Endothelial cell of umbilical vein (primary cell): ENCODE results near the gene RPL41. TPM values are rescaled to one million over a fixed set of nuclear protein-coding genes. Genes with fewer than 3 reads are reported as not detected.

Source experiments
- BruUV-seq: library from RNA; stranded (reverse); fragments of 400-500 nt; replicated peaks from 2 replicates; lab custom pipeline; 2021; lab: Mats Ljungman, UMichigan
- CTCF ChIA-PET: fragments of 300-600, 350-600 bp; sonication (Branson Sonifier 250); formaldehyde crosslinking; loops from one replicate; lab custom pipeline; 2021; ENCODE audit warnings: antibody characterized with exemption, inconsistent platforms; lab: Charles Lee
- POLR2A ChIA-PET: fragments of 300-600, 350-600 bp; sonication (Branson Sonifier 250); formaldehyde crosslinking; loops from one replicate; lab custom pipeline; 2021; ENCODE audit warnings: antibody characterized with exemption, inconsistent platforms; lab: Charles Lee
- DNase-seq: peaks from one replicate; pipeline ENCODE4 v3.0.0-alpha.2; 2011; ENCODE audit warnings: low read depth, low spot score
- FAIRE-seq: peaks from 2 replicates; lab custom pipeline; 2011; peaks lifted over from hg19 to GRCh38; lab: Jason Lieb, UNC
- H2AFZ ChIP-seq: 2 replicates; pipeline ENCODE4 v1.6.0; 2012; ENCODE audit warnings: low read depth, low read length, control low read depth, inconsistent platforms
- H3K27ac ChIP-seq: 2 replicates; pipeline ENCODE4 v1.5.1; 2011; ENCODE audit warnings: low read depth, mild to moderate bottlenecking, control low read depth, low read length, moderate library complexity; ENCODE audit not compliant: insufficient read depth
- H3K27me3 ChIP-seq, 2 experiments: 2 replicates each; pipeline versions ENCODE4 v1.6.0 to v1.6.1; 2011; ENCODE audit warnings: low read length in 2 of 2, mixed read lengths in 1 of 2; ENCODE audit not compliant: control insufficient read depth in 2 of 2, insufficient read depth in 2 of 2
- H3K36me3 ChIP-seq, 2 experiments: 2 replicates in 1 of 2; 3 replicates in 1 of 2; pipeline ENCODE4 v1.5.1; 2011; ENCODE audit warnings: low read length in 2 of 2, mild to moderate bottlenecking in 1 of 2, moderate library complexity in 1 of 2; ENCODE audit not compliant: control insufficient read depth in 2 of 2, insufficient read depth in 2 of 2; ENCODE audit errors: extremely low read depth in 1 of 2
- H3K4me1 ChIP-seq: 3 replicates; pipeline ENCODE4 v1.5.1; 2011; ENCODE audit warnings: mild to moderate bottlenecking, low read length; ENCODE audit not compliant: control insufficient read depth, insufficient read depth; ENCODE audit errors: extremely low read depth
- H3K4me2 ChIP-seq: 2 replicates; pipeline ENCODE4 v1.6.1; 2011; ENCODE audit warnings: low read length, control low read depth, mixed read lengths; ENCODE audit not compliant: insufficient read depth
- H3K4me3 ChIP-seq, 3 experiments: fragments of 200-600 bp in 1 of 3; sonication (generic), shearing (Covaris generic) in 1 of 3; replicated peaks in 1 of 3; 2 replicates each; pipeline ENCODE4 v1.5.1; 2011 to 2016; ENCODE audit warnings: control low read depth in 3 of 3, low read length in 3 of 3, mild to moderate bottlenecking in 2 of 3, inconsistent platforms in 1 of 3, low read depth in 1 of 3, moderate library complexity in 1 of 3; ENCODE audit not compliant: insufficient read depth in 1 of 3
- H3K79me2 ChIP-seq: 2 replicates; pipeline ENCODE4 v1.6.0; 2012; ENCODE audit warnings: low read length, inconsistent platforms; ENCODE audit not compliant: control insufficient read depth, insufficient read depth
- H3K9ac ChIP-seq: replicated peaks from 2 replicates; pipeline ENCODE3; 2011; ENCODE audit warnings: low read length, control low read depth; ENCODE audit not compliant: insufficient read depth; ENCODE audit errors: extremely low read depth
- H3K9me1 ChIP-seq: replicated peaks from 3 replicates; pipeline ENCODE4 v1.6.0; 2011; ENCODE audit warnings: mild to moderate bottlenecking, low read length; ENCODE audit not compliant: control insufficient read depth, insufficient read depth; ENCODE audit errors: extremely low read depth
- H3K9me3 ChIP-seq: replicated peaks from 2 replicates; pipeline ENCODE4 v1.5.1; 2012; ENCODE audit warnings: low read length, inconsistent platforms; ENCODE audit not compliant: control insufficient read depth, insufficient read depth
- H4K20me1 ChIP-seq: replicated peaks from 2 replicates; pipeline ENCODE3; 2011; ENCODE audit warnings: mild to moderate bottlenecking, low read length; ENCODE audit not compliant: control insufficient read depth, insufficient read depth; ENCODE audit errors: extremely low read depth
- EZH2 ChIP-seq: IDR thresholded peaks from 2 replicates; pipeline ENCODE4 v1.6.1; 2012; ENCODE audit warnings: borderline replicate concordance, low read depth, mild to moderate bottlenecking, moderate library complexity, low read length, inconsistent platforms; ENCODE audit not compliant: severe bottlenecking
- FOS ChIP-seq: IDR thresholded peaks from 2 replicates; pipeline ENCODE4 v1.6.1; 2011; ENCODE audit warnings: mild to moderate bottlenecking, low read length, moderate library complexity, borderline replicate concordance; ENCODE audit not compliant: insufficient read depth
- GATA2 ChIP-seq: IDR thresholded peaks from 2 replicates; pipeline ENCODE4 v1.7.0; 2011; ENCODE audit warnings: low read depth, mild to moderate bottlenecking, moderate library complexity, mixed read lengths, low read length; ENCODE audit not compliant: insufficient read length, insufficient read depth
- JUN ChIP-seq: IDR thresholded peaks from 2 replicates; pipeline ENCODE4 v1.6.1; 2011; ENCODE audit warnings: borderline replicate concordance, low read depth; ENCODE audit not compliant: insufficient read length, insufficient read depth
- MYC ChIP-seq: IDR thresholded peaks from one replicate; pipeline ENCODE4 v1.6.1; 2011; ENCODE audit warnings: mild to moderate bottlenecking, low read depth, low read length
- POLR2A ChIP-seq: IDR thresholded peaks from 2 replicates; pipeline ENCODE4 v1.6.1; 2012; ENCODE audit warnings: low read depth, mild to moderate bottlenecking, control low read depth, low read length
- POLR2AphosphoS5 ChIP-seq: IDR thresholded peaks from 2 replicates; pipeline ENCODE4 v1.6.1; 2012; ENCODE audit warnings: low read depth, mild to moderate bottlenecking, control low read depth, low read length, moderate library complexity; ENCODE audit not compliant: insufficient read depth
- dilution Hi-C: fragments of 300-500 bp; cut with MboI; formaldehyde crosslinking; loops from one replicate; pipeline ENCODE4 v1.15.0; 2019; ENCODE audit warnings: low sequenced_read_pairs; ENCODE audit not compliant: extremely low pct_ligation_motif_present
- intact Hi-C: fragments of 100-400 bp; cut with micrococcal nuclease; formaldehyde crosslinking; loops from one replicate; pipeline ENCODE4 v1.10.0; 2022
- polyA plus RNA-seq, 4 experiments: library from polyadenylated mRNA; depleted of rRNA in 3 of 4; stranded (reverse) in 3 of 4; unstranded in 1 of 4; fragments of >200 nt; gene quantifications; 2 replicates each; pipeline versions ENCODE4 v1.2.1 to v1.2.3, GENCODE V29; 2011 to 2012; ENCODE audit warnings: missing spikeins in 1 of 4
- total RNA-seq: library from RNA; stranded (reverse); gene quantifications from 2 replicates; pipeline ENCODE4 v1.2.3, GENCODE V29; 2021
- TF ChIP-seq, protein P1 (sequence below), 2 donors: IDR thresholded peaks; 1 replicate in 1 of 2; 2 replicates in 1 of 2; pipeline ENCODE4 v1.5.1; 2011; ENCODE audit warnings: low read length in 2 of 2, mild to moderate bottlenecking in 2 of 2, moderate library complexity in 2 of 2, control low read depth in 1 of 2, inconsistent platforms in 1 of 2, low read depth in 1 of 2; ENCODE audit not compliant: insufficient read depth in 1 of 2; ENCODE audit errors: extremely low read depth in 1 of 2
- TF ChIP-seq, protein P2 (sequence below): IDR thresholded peaks from 2 replicates; pipeline ENCODE4 v1.6.1; 2011; ENCODE audit not compliant: insufficient read depth, insufficient read length

RPL41 gene
- total and polyA plus RNA-seq, 2 donors (not counting 3 experiments of a cell fraction or from before 2014, with no cell fraction given) = 3,212 to 9,990 TPM

DNA sequence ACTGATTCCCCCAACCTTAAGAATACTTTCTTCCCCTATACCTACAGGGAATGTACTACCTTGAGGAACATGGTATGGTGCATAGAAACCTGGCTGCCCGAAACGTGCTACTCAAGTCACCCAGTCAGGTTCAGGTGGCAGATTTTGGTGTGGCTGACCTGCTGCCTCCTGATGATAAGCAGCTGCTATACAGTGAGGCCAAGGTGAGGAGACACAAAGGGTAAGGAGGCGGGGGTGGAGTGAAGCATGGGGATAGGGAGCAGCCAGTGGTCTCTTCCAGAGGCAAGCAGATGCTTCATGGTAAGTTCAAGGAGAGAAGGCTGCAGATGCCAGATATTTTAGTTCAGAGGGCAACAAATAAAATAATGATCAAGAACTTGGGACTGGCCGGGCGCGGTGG, 18.7 kb upstream of the RPL41 start:
- no peaks in the 10 kb centered on the region for H3K9me1 ChIP-seq
- H3K9ac ChIP-seq = no peak overlapping the region
- H3K4me1 ChIP-seq = peaks cover 22% of the 10 kb centered on the region
- POLR2A ChIA-PET = no interaction called here
- dilution Hi-C loops (no loop called here), intact Hi-C loops (no loop called here)
- H2AFZ ChIP-seq = no peak overlapping the region
- no peaks in the 10 kb centered on the region for H3K9me3 ChIP-seq
- no peaks in the 10 kb centered on the region for H4K20me1 ChIP-seq
- no peaks in the 10 kb centered on the region for H3K79me2 ChIP-seq
- DNase-seq (no peak), FAIRE-seq (no peak)
- BruUV-seq = no TSS peak
- H3K4me2 ChIP-seq = no peak overlapping the region
- TF ChIP-seq GATA2 (no peak), MYC (no peak), JUN (no peak)
- no peak overlapping the region for H3K27ac ChIP-seq
- CTCF ChIA-PET = interaction anchor here (3.4 kb wide), 1 partner anchor 13 kb away, joined by 23 read pairs; no protein-coding TSS in a partner anchor
- no peaks in the 10 kb centered on the region for H3K36me3 ChIP-seq
- peaks cover 15 to 19% of the 10 kb centered on the region in 2 experiments for H3K27me3 ChIP-seq
- no peak overlapping the region for H3K4me3 ChIP-seq

DNA sequence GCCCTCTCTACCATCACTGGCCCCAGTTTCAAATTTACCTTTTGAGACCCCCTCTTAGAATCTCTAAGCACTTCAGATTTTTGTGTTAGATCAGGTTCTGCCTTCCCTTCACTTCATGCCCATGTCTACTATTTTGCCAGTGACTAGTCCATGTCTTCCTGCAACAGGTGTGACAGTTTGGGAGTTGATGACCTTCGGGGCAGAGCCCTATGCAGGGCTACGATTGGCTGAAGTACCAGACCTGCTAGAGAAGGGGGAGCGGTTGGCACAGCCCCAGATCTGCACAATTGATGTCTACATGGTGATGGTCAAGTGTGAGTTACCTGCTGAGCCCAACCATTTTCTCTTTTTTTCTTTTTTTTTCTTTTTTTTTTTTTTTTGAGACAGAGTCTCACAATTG, 17.8 kb upstream of the RPL41 start:
- Histone ChIP-seq H3K9me3 (no peaks in the 10 kb centered on the region), H3K9ac (no peak overlapping the region), H4K20me1 (no peaks in the 10 kb centered on the region), H3K27me3 (peaks cover 15 to 19% of the 10 kb centered on the region in 2 experiments), H2AFZ (no peak overlapping the region), H3K9me1 (no peaks in the 10 kb centered on the region), H3K79me2 (no peaks in the 10 kb centered on the region), H3K27ac (no peak overlapping the region), H3K4me2 (no peak overlapping the region), H3K4me3 (no peak overlapping the region), H3K36me3 (no peaks in the 10 kb centered on the region), H3K4me1 (peaks cover 28% of the 10 kb centered on the region)
- CTCF ChIA-PET = no interaction called here
- no peak for FAIRE-seq
- POLR2A ChIA-PET = interaction anchor here (0.7 kb wide), 1 partner anchor 17 kb away, joined by 6 read pairs; no protein-coding TSS in a partner anchor
- dilution Hi-C loops (no loop called here), intact Hi-C loops (no loop called here)
- no TSS peak for BruUV-seq
- no peak for DNase-seq
- TF ChIP-seq MYC = no peak
- no peak for TF ChIP-seq FOS
- TF ChIP-seq, protein P1, sequence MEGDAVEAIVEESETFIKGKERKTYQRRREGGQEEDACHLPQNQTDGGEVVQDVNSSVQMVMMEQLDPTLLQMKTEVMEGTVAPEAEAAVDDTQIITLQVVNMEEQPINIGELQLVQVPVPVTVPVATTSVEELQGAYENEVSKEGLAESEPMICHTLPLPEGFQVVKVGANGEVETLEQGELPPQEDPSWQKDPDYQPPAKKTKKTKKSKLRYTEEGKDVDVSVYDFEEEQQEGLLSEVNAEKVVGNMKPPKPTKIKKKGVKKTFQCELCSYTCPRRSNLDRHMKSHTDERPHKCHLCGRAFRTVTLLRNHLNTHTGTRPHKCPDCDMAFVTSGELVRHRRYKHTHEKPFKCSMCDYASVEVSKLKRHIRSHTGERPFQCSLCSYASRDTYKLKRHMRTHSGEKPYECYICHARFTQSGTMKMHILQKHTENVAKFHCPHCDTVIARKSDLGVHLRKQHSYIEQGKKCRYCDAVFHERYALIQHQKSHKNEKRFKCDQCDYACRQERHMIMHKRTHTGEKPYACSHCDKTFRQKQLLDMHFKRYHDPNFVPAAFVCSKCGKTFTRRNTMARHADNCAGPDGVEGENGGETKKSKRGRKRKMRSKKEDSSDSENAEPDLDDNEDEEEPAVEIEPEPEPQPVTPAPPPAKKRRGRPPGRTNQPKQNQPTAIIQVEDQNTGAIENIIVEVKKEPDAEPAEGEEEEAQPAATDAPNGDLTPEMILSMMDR (IDR thresholded peaks at IDR 0.05; ENCODE audit: extremely low read depth in 1 of 2, insufficient read depth in 1 of 2, low read depth in 1 of 2, low read length in 2 of 2) = no peak
- TF ChIP-seq POLR2A = no peak
- TF ChIP-seq POLR2AphosphoS5 = no peak
- TF ChIP-seq EZH2 = no peak
- TF ChIP-seq, protein P2, sequence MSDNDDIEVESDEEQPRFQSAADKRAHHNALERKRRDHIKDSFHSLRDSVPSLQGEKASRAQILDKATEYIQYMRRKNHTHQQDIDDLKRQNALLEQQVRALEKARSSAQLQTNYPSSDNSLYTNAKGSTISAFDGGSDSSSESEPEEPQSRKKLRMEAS = no peak
- TF ChIP-seq JUN = no peak
- no peak for TF ChIP-seq GATA2
